HepG2 (cell line): ENCODE data around the gene FGF19. TPM values are rescaled to one million over a fixed set of nuclear protein-coding genes. Genes with fewer than 3 reads are reported as not detected.

Experiments
- ATF5 ChIP-seq: sonication (generic); formaldehyde crosslinking; IDR thresholded peaks from 2 replicates; pipeline ENCODE4 v1.4.0; 2020; ENCODE audit warnings: mild to moderate bottlenecking, low read depth, missing genetic modification reagents
- DMTF1 ChIP-seq: sonication (generic); formaldehyde crosslinking; IDR thresholded peaks from 2 replicates; pipeline ENCODE4 v1.4.0; 2020; ENCODE audit warnings: mild to moderate bottlenecking, missing genetic modification reagents
- FOXP1 ChIP-seq, 2 experiments: fragments of 450-650 bp in 1 of 2; IDR thresholded peaks; 2 replicates each; pipeline ENCODE4 v1.6.1; 2017 to 2018; ENCODE audit warnings: antibody characterized with exemption in 1 of 2
- HBP1 ChIP-seq: IDR thresholded peaks from 2 replicates; pipeline ENCODE4 v1.6.1; 2016; ENCODE audit warnings: low read depth, control low read depth
- HNRNPUL1 ChIP-seq: fragments of 200-400 bp; formaldehyde crosslinking; IDR thresholded peaks from 2 replicates; pipeline ENCODE4 v1.6.1; 2017; ENCODE audit warnings: low read depth, mild to moderate bottlenecking, low read length, moderate library complexity
- JARID2 ChIP-seq: sonication (generic); formaldehyde crosslinking; IDR thresholded peaks from 2 replicates; pipeline ENCODE4 v1.8.1; 2023; ENCODE audit warnings: missing genetic modification reagents, inconsistent platforms; ENCODE audit not compliant: insufficient replicate concordance
- MATR3 ChIP-seq: sonication (generic); formaldehyde crosslinking; IDR thresholded peaks from 2 replicates; pipeline ENCODE4 v1.4.0; 2020; ENCODE audit warnings: missing genetic modification reagents
- NFIB ChIP-seq: sonication (generic); formaldehyde crosslinking; IDR thresholded peaks from 2 replicates; pipeline ENCODE4 v1.9.0; 2021; ENCODE audit warnings: missing genetic modification reagents, mild to moderate bottlenecking, borderline replicate concordance
- NFRKB ChIP-seq: fragments of 450-650 bp; IDR thresholded peaks from 2 replicates; pipeline ENCODE4 v1.6.1; 2017
- REXO4 ChIP-seq: sonication (generic); formaldehyde crosslinking; IDR thresholded peaks from 2 replicates; pipeline ENCODE4 v1.8.0; 2022; ENCODE audit warnings: missing genetic modification reagents, mild to moderate bottlenecking, borderline replicate concordance
- RFXAP ChIP-seq: sonication (generic); formaldehyde crosslinking; IDR thresholded peaks from 2 replicates; pipeline ENCODE4 v1.4.0; 2020; ENCODE audit warnings: missing genetic modification reagents, borderline replicate concordance
- ZBTB1 ChIP-seq: sonication (generic); formaldehyde crosslinking; IDR thresholded peaks from 2 replicates; pipeline ENCODE4 v1.4.0; 2020; ENCODE audit warnings: missing genetic modification reagents, borderline replicate concordance
- ZFP41 ChIP-seq: sonication (generic); formaldehyde crosslinking; IDR thresholded peaks from 2 replicates; pipeline ENCODE4 v1.4.0; 2020; ENCODE audit warnings: mild to moderate bottlenecking, missing genetic modification reagents, borderline replicate concordance
- ZNF264 ChIP-seq: sonication (generic); formaldehyde crosslinking; IDR thresholded peaks from 2 replicates; pipeline ENCODE4 v1.4.0; 2020; ENCODE audit warnings: missing genetic modification reagents
- ZNF609 ChIP-seq: sonication (generic); formaldehyde crosslinking; IDR thresholded peaks from 2 replicates; pipeline ENCODE4 v1.4.0; 2020; ENCODE audit warnings: mild to moderate bottlenecking, missing genetic modification reagents, borderline replicate concordance
- ZNF660 ChIP-seq: sonication (generic); formaldehyde crosslinking; IDR thresholded peaks from 2 replicates; pipeline ENCODE4 v1.5.1; 2020; ENCODE audit warnings: mild to moderate bottlenecking, low read depth, missing genetic modification reagents, borderline replicate concordance
- polyA plus RNA-seq, 8 experiments: library from polyadenylated mRNA; depleted of rRNA in 3 of 8; stranded (reverse) in 7 of 8; unstranded in 1 of 8; fragments of >200 nt; fragmentation: Illumina TruSeq in 4 of 8; extraction: Trizol in 4 of 8; gene quantifications; 2 replicates each; pipeline versions ENCODE4 v1.2.1 to v1.2.3, GENCODE V29; 2011 to 2016; ENCODE audit warnings: low read depth in 4 of 8, missing spikeins in 1 of 8, mixed read lengths in 1 of 8; ENCODE audit not compliant: insufficient read depth in 1 of 8
- total RNA-seq, 5 experiments: library from RNA; depleted of rRNA; stranded (reverse); fragments of >200 nt; fragmentation: Illumina TruSeq; extraction: Trizol; gene quantifications; 2 replicates each; pipeline ENCODE4 v1.2.3, GENCODE V29; 2016; ENCODE audit warnings: low read depth in 1 of 5
- TF ChIP-seq, protein P1 (sequence below): IDR thresholded peaks from 2 replicates; pipeline ENCODE4 v1.6.1; 2016

Gene FGF19
- total and polyA plus RNA-seq, 2 of the 13 experiments (the other 11 are each of a cell fraction or from before 2014, with no cell fraction given) = 0.07 TPM; not detected in 1

DNA sequence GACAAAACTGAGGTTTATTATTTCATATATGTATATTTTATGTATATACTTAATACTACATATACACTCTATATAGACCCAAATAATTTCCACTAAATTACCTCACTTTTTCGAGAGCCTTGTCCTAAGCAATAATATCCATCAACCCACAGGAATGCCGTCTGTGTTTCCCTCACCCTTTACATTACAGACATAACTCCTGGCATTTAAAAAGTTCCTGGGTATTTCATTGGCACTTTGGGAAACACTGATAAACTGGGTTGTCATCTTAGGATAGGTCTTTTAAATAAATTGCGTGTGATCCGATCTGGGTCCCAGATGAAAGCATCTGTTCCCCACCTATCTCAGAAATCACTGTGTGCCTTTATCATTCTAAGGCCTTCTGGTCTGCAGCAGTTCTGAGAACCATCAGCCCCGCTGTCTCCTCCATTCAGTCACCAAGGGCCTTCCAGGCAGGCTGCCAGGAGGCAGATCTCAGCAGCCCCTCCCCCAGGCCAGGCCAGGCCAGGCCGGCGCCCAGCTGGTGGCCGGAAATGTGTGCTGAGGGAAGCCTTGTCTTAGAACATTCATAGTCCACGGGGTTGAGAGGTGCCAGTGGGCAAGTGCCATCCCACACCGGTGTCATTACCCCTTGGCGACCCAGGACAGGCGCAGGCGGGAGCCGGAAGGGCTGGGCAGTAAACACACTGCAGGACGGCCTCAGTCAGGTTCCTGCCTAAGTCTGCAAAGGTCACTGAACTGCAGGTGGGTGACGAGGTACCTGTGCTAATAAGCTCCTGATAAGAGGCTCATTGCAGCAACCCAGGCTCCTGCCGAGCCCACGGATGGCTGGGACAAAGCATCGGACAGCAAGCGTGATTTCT is 3.3 kb downstream of the FGF19 start (continued):
- TF ChIP-seq, protein P1, sequence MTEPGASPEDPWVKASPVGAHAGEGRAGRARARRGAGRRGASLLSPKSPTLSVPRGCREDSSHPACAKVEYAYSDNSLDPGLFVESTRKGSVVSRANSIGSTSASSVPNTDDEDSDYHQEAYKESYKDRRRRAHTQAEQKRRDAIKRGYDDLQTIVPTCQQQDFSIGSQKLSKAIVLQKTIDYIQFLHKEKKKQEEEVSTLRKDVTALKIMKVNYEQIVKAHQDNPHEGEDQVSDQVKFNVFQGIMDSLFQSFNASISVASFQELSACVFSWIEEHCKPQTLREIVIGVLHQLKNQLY (CRISPR knock-in tag) = no peak
- TF ChIP-seq FOXP1 (IDR thresholded peaks at IDR 0.05) (no peak), FOXP1 (CRISPR knock-in tag; IDR thresholded peaks at IDR 0.05) (peak; percentile 48), NFRKB (no peak), ATF5 (CRISPR knock-in tag) (no peak), DMTF1 (CRISPR knock-in tag) (no peak), ZBTB1 (CRISPR knock-in tag) (no peak), NFIB (CRISPR knock-in tag) (no peak), HNRNPUL1 (no peak), ZNF660 (CRISPR knock-in tag) (no peak), MATR3 (CRISPR knock-in tag) (no peak), HBP1 (CRISPR knock-in tag) (0 out of 2 replicates have a peak, but pooled peaks have one; percentile 25), RFXAP (CRISPR knock-in tag) (no peak), REXO4 (CRISPR knock-in tag) (no peak), ZNF264 (CRISPR knock-in tag) (no peak), ZFP41 (no peak), ZNF609 (CRISPR knock-in tag) (no peak), JARID2 (CRISPR knock-in tag) (no peak)
